HG02970 (cell line): ENCODE data around the gene ADGB.
"Not testable (repeated sequence)": the region's sequence is repeated elsewhere in the genome, so short reads cannot be mapped to it uniquely, and the experiment has no call there.

Experiments used
- ATAC-seq: cut with Tn5 transposase; IDR thresholded peaks from one replicate; pipeline ENCODE4 v1.9.1; 2021; ENCODE audit warnings: mild to moderate bottlenecking, moderate library complexity, moderate number of reproducible peaks; ENCODE audit not compliant: unreplicated experiment, low FRiP score

The ADGB gene

GRCh38 chr6:146741609-146742008 is 142.8 kb downstream of the ADGB start:
- no peak for ATAC-seq

GRCh38 chr6:146753306-146753705 is 154.5 kb downstream of the ADGB start:
- ATAC-seq: no peak

GRCh38 chr6:146767632-146768031 is 168.9 kb downstream of the ADGB start:
- no peak for ATAC-seq

- no peak for ATAC-seq
Measured at GRCh38 chr6:146768722-146769121, 169.9 kb downstream of the ADGB start.

GRCh38 chr6:146770275-146770964 is 171.6 kb downstream of the ADGB start:
- no peak for ATAC-seq

GRCh38 chr6:146770965-146771735 is 172.4 kb downstream of the ADGB start:
- no peak for ATAC-seq

GRCh38 chr6:146775220-146775619 is 176.4 kb downstream of the ADGB start:
- ATAC-seq: no peak

GRCh38 chr6:146781836-146782235 is 183.1 kb downstream of the ADGB start:
- no peak for ATAC-seq

GRCh38 chr6:146785001-146785585 is 186.3 kb downstream of the ADGB start:
- ATAC-seq: peak; percentile 83

- ATAC-seq: no peak
Measured at GRCh38 chr6:146787876-146788508, 189.2 kb downstream of the ADGB start.

GRCh38 chr6:146790561-146791091 is 191.9 kb downstream of the ADGB start:
- ATAC-seq: no peak

GRCh38 chr6:146791930-146792329 is 193.2 kb downstream of the ADGB start:
- ATAC-seq: no peak

- ATAC-seq: not testable (repeated sequence)
Measured at GRCh38 chr6:146793218-146793617, 194.4 kb downstream of the ADGB start.

GRCh38 chr6:146795479-146796133 is 196.8 kb downstream of the ADGB start:
- ATAC-seq: no peak

- not testable (repeated sequence) for ATAC-seq
Measured at GRCh38 chr6:146803167-146803566, 204.4 kb downstream of the ADGB start.

GRCh38 chr6:146803601-146804000 is 204.8 kb downstream of the ADGB start:
- ATAC-seq: no peak

GRCh38 chr6:146805546-146806325 is 207.0 kb downstream of the ADGB start:
- ATAC-seq: no peak

- not testable (repeated sequence) for ATAC-seq
Measured at GRCh38 chr6:146809014-146809413, 210.2 kb downstream of the ADGB start.

GRCh38 chr6:146812811-146813321 is 214.1 kb downstream of the ADGB start:
- not testable (repeated sequence) for ATAC-seq
